Stimulated activated CD4-positive, alpha-beta T cell treated with anti-CD3 and anti-CD28 coated beads, Interleukin-15, amount 100 ng/mL, for 1 hour (primary cell): ENCODE measurements around the gene GID4.

Experiments
- DNase-seq, 2 donors: peaks; one replicate each; pipeline ENCODE4 v3.0.0-alpha.2; 2020; ENCODE audit warnings: low read depth in 1 of 2, low spot score in 1 of 2

GID4 gene

DNA sequence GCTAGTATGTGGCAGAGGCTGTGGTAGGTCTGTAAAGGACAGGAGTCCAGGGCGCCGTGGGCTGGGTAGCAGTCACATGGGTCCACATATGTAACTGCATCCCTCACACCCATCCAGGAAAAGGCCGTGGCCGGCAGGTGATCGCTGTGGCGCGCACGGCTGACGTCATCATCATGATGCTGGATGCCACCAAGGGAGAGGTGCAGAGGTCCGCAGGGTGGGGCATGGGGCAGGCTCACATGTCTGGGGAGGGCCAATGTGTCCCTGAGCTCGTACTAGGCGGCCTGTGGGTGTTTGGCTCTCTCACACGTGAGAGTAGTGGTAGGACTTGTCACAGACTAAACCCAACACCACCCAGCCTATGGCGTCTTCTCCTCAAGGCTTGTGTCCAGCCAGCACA is 60.3 kb downstream of the GID4 start:
- no peak for DNase-seq

GRCh38 chr17:18100616-18101015 is 61.4 kb downstream of the GID4 start:
- DNase-seq: no peak

DNA sequence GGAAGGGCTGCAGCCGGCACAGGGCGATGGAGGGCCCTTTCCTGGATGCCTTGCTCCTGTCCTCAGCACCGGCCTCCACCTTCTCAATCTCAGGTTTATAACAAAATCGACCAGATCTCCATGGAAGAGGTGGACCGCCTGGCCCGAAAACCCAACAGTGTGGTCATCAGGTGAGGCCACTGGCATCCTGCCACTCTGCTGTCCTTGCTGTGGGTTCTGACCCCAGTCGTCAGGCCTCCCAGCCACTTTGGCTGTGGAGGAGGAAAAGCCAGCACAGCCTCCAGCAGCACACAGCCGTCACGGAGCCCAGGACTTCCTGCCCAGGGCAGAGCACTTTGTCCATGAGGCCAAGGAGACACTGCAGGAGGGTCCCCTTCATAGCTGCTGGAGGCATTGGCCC is 62.6 kb downstream of the GID4 start:
- DNase-seq: no peak

DNA sequence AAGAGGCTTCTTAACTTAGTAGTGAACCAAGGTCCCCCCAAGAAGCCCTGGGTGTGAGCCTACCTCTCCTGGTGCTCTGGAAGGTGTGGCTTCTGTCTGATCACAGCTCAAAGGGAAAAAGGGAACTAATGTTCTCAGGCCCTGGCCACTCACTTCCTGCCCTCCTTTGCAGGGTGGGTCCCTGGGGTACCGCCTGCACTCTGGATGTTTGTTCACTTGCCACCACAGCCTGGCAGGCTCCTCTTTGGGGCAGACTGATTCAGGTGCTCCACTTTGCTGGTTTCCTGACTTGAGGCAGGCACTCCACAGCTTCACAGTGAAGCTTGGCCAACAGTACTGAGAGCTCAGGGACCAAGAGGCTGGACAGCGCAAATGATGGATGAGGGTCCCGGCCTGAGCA is 63.4 kb downstream of the GID4 start:
- no peak for DNase-seq

DNA sequence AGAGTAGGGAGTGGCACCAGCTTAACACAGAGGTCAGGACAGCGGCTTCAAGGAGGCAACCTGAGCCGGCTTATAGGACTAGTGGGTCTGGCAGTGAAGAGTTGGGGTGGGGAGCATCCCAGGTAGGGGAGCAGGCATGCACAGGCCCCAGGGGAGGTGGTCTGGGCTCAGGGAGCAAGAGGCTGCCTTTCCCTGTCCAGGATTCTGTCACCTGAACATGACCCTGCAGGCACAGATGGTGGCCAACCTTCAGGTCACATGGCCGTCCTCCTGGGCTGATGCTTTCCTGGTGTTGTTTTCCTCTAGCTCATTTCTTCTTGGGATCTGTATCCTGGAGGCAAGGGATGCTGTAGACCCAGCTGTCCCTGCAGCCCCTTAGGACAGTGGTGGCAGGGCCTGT is 65.8 kb downstream of the GID4 start:
- DNase-seq: no peak

DNA sequence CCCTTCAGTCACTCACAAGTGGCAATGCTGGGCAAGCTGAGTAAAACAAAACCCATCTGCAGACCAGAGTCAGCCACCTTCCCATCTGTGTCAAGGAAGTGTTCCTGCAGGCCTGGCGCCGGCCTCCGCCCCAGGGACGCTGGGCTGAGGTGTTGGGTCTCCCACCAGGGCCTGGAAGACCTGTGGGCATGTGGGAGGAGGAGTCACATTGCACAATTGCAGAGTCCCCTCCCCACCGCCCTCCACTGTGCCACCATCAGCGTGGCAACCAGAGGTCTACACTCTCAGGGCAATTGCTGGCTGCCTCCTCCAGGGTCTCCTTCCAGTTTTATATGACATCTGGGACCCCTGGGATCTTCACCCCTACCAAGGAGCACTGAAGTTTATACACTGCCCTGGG is 66.4 kb downstream of the GID4 start:
- DNase-seq: no peak

GRCh38 chr17:18106211-18106610 is 67.0 kb downstream of the GID4 start:
- DNase-seq: no peak

GRCh38 chr17:18107061-18107790 is 68.0 kb downstream of the GID4 start:
- no peak for DNase-seq

GRCh38 chr17:18107971-18108370 is 68.8 kb downstream of the GID4 start:
- DNase-seq: no peak

DNA sequence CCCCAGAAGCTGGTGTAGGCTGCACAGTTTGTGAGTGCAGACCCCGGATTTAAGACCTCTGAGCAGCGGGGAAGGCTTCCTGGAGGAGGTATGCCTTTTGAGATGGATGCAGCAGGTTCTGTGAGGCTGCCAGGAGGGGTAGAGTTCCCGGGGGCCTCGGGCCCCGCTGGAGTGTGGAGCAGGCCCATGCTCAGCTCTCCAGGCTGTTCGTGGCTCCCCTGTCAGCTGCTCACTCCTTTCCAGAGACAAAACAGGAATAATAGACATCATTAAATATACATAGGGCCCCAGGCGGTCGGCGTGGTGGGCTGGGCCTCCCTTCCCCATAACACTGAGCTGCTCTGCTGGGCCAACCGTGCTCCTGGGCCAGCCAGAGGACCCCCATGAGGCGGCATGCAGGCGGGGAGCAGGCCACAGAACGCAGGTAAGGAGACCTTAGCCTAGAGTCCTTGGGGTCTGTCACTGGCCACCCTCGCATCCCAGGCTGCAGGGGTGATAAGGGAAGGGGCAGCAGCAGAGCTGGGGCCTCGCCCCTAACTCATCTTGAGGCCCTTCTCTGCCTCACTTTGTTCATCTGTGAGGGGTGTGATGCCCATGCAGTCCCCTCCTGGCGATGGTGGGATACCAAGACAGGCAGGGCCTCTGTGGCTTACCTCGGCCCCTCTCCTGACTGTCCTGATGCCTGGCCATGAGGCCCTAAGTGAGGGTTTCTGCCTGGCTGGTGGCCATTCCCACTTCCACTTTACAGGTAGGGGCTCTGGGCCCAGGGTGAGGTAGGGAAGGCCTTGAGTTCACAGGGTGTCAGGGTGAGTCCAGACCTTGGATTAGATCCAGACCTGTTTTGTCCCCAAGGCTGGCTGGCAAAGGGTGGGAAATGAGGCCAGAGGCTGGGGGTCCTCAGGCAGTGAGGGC is 69.4 kb downstream of the GID4 start, which contains the start of gene MYO15A:
Gene MYO15A, plus strand, starts transcription at position 356 of the 912 bp plus-strand sequence. CDS start 10,045 bp downstream, outside the sequence.
- DNase-seq: no peak

DNA sequence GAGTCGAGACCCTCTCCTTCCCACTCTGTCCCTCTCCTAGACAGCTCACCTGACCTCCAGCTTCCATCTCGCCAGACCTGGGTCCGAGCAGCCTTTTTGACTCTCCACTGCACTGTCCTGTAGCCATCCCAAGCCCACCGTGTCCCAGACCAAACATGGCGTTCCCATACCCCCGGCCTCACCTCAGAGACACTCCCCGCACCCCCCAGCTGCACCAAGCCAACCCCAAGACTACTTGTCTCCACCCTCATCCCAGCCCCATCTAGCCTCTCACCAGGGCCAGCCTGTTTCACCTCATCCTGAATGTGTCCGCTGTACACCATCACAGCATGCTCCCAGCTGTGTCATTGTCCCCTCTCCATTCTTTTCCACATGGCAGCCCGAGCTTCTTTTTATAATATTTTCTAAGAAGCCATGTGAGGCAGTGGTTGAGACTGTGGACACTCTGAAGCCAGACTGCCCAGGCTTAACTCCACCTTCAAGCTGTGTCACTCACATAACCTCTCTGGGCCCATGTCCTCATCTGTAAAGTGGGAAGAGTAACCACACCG is 70.8 kb downstream of the GID4 start:
- no peak for DNase-seq

- no peak for DNase-seq
These were observed 71.5 kb downstream of the GID4 start for GRCh38 chr17:18110636-18111145.

DNA sequence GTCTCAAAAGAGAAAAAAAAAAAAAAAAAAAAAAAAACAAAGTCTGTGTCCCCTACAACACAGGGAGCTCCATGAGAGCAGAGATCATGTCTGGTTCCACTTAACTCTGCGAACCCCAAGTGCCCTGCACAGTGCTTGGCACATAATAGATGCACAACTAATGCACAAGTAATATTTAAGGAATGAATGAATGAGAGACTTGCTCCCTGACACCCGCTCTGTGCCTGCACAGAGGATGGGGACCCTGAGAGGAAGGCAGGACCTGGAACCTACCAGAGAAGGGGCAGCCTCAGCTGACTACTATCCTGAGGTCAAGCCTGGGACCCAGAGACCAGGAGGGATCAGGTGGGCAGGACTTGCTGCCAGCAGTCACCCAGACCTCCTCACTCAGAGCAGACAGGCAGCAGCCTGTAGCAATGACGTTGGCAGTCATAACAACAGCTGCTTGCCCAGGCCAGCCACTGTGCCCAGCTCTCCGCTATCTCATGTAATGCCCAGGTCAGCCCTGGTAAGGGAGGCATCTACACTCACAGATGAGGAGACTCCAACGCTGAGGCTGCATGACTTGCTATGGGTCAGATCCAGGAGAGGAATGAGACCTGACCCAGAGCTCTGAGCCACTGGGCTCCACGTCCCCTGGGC is 72.2 kb downstream of the GID4 start:
- no peak for DNase-seq

GRCh38 chr17:18115517-18115916 is 76.3 kb downstream of the GID4 start:
- no peak for DNase-seq

DNA sequence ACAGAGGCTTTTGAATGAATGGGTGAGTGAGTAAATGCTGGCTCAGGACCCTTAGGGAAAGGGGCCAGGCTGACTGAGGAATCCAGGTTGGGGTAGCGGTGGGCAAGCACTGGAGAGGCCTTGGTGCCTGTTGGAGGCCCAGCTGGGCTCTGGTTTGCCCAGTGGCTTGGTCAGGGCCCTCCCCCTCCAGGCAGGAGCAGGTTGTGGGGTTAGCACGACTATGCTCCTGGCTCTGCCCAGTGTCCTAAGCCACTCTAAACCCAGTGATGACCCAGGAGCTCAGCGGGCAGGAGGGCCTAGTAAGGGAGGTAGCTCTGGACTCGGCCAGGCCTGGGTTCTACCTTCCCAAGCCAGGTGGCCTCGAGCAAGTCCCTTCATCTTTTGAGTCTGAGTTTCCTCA is 76.9 kb downstream of the GID4 start:
- no peak for DNase-seq

DNA sequence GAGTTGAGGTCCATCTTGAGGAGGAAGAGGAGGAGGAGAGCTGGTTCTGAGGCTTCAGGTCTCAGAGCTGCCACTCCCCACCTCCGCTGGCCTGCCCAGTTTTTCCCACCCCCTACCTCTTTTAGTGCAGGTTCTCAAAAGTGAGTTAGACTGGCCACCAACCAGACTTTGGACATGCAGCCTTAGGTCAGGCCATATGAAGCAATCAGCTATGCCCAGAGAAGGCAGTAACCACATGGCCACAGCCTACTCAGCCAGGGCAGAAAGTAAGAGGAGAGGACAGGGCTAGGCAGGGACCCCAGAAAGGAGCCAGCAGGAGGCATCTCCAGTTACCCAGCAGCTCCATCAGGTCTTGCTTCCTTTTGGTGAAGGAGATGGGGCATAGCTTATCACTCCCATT is 78.3 kb downstream of the GID4 start:
- DNase-seq: no peak
